ENCODE measurements around the gene METTL27.

Gene METTL27

DNA sequence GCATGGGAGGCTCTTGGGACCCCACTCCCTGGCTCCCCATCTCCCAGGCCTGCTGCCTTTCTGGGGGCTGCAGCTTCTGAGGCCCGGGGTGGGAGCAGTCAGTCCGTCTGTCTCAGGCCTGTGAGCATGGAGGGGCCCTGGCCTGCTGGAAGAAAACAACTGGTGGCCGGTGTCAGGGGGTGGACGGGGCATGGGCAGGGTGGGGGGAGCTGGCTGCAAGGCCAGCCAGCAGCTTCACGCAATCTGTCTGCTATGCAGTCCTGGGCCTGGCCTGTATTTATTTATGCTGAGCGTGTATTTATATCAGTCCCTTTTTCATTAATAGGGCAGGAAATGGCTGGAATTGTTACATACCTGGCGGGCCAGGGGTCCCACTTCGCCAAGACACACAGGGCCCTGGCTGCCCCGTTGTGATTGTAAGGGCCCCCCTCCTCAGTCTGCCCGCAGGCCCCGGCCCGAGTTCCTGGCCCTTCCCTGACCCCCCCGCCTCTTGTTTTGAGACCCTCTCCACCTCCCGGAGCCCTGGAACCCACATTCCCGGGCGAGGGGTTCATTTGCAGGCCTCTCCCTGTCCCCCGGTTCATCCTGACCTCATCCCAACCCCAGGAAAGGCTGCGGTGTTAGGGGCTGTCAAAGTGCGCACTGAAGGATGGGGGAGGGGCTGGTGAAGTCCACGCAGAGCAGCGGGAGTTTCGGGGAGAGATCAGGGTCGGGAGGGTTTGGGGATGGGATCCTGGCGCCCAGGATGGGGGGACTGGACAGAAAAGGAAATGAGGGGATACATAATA lies 26.9 kb upstream of the METTL27 start:
- no peak for DNase-seq

DNA sequence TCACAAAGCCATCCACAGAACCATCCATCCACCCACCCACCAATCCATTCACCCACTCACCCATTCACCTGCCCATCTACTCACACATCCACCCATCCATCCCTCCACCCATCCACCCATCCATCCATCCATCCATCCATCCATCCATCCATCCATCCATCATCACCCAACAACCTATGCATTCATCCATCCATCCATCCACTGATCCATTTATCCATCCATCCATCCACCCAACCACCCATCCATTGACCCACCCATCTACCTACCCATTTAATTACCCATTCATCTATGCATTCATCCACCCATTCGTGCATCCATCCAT lies 24.1 kb upstream of the METTL27 start:
- no peak for DNase-seq

DNA sequence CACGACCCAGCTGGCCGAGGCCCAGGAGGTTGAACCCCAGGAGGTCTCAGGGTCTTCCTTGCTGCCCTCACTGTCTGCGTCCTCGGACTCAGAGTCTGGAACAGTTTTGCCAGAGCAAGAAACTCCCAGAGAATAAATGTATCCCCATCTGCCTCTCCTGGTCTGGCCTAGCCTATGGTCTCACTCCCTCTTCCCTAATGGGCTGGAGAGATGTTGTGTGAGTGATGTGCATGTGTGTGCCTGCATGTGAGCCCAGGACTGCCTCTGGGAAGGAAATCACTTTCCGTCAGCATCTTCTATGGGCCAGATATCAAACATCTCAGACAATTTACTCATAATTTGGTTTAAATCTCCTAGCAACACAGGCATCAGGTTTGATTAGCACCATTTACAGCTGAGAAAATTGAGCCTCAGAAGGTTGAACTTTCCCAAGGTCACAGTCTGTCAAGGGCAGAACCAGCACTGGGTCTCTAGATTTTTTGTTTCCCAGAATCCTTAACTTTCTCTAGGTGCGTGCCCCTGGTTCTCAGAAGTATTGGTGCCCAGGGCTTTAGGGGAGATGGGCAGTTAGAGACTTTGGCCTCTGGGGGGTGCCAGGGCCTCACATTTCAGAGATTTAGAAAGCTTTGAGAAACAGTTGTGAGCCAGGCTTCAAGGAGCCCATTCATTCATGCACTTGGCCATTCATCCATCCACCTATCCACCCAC lies 23.6 kb upstream of the METTL27 start:
- no peak for DNase-seq

GRCh38 chr7:73864981-73865711 lies 22.8 kb upstream of the METTL27 start:
- DNase-seq, result no peak

- DNase-seq, result no peak
These were observed 19.0 kb upstream of the METTL27 start for GRCh38 chr7:73861305-73861704.

GRCh38 chr7:73860859-73861258 lies 18.5 kb upstream of the METTL27 start, which contains the start of gene TMEM270:
TMEM270 (plus strand) TSS chr7:73861159; CDS start chr7:73861195, 36 bp downstream.
- DNase-seq, result no peak

DNA sequence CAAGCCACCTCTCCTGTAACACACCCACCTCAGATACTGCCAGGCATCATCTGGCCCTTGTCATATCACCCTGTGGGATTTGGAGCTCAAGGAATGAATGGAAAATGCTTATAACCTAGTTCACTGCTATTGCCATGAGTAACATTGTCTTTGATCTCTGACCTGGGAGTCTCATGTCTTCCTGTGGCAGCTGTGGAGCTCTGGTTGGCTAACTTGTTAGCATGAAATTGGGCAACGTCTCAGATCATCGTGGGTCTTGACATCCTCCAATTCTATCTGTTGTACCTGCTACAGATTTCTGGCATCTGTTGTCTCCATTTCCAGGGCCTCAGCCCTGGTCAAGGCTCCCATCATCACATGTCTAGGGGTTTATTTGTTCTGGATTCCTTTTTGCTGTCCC lies 16.5 kb upstream of the METTL27 start:
- no peak for DNase-seq

GRCh38 chr7:73856941-73857340 lies 14.6 kb upstream of the METTL27 start:
- no peak for DNase-seq

GRCh38 chr7:73852500-73852899 lies 10.2 kb upstream of the METTL27 start:
- DNase-seq, result no peak

DNA sequence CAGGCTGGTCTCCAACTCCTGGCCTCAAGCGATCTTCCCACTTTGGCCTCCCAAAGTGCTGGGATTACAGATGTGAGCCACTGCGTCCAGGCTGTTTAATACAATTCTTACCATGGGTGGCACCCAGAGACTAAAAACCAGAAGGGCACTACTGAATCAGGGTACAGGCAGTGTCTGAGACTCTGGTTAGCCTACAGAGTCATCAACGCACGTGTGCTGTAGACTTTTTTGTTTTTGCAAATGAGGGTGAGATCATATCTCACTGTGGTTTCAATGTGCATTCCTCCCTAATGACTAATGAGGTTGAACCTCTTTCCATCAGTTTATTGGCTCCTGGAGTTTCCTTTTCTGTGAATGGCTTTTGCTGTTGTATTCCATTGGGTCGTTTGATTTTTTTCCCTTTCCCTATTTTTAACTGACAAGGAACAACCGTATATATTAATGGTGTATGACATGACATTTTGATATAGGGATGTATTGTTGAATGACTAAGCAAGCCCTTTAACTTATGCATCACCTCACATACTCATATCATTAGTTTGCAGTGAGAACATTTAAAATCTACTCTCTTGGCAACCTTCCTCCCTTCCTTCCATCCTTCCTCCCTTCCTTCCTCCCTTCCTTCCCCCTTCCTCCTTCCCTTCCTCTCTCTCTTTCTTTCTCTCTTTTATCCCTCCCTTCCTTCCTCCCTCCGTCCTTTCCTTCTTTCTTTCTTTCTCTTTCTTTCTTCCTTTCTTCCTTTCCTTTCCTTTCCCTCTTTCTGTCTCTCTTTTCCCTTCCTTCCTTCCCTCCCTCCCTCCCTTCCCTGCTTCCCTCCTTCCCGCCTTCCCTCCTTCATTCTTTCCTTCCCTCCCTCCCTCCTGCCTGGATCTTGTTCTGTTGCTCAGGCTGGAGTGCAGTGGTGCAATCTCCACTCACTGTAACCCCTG lies 9.4 kb upstream of the METTL27 start:
- peak in 1 of 2 donors; percentile 14 for DNase-seq

- DNase-seq, result peak in 1 of 2 donors; percentile 17
These were observed 8.5 kb upstream of the METTL27 start for GRCh38 chr7:73850781-73851207.

GRCh38 chr7:73847941-73848723 lies 5.8 kb upstream of the METTL27 start:
- no peak for DNase-seq

- DNase-seq, result peak in 1 of 2 donors; percentile 27
These were observed 3.4 kb upstream of the METTL27 start for GRCh38 chr7:73845701-73846195.

- no peak for DNase-seq
These were observed 2.6 kb upstream of the METTL27 start for GRCh38 chr7:73844848-73845460.

GRCh38 chr7:73844131-73844547 lies 1.8 kb upstream of the METTL27 start:
- DNase-seq, result no peak

DNA sequence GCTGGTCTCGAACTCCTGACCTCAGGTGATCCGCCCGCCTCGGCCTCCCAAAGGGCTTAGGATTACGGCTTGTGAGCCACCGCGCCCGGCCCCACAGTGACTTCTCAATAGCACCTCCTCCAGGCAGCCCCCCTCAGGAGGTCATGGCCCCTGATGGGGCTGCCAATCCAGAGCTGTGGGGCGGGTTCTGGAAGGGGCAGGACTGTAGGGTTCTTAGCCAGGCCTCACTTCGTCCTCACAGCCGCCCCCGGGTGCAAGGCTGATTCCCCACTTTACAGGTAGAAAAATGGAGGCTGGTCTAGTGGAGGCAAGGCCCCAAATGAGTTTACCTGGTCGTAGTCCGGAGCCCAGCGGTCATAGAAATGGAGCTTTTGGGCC lies 638 bp downstream of the METTL27 start:
- DNase-seq, result no peak

DNA sequence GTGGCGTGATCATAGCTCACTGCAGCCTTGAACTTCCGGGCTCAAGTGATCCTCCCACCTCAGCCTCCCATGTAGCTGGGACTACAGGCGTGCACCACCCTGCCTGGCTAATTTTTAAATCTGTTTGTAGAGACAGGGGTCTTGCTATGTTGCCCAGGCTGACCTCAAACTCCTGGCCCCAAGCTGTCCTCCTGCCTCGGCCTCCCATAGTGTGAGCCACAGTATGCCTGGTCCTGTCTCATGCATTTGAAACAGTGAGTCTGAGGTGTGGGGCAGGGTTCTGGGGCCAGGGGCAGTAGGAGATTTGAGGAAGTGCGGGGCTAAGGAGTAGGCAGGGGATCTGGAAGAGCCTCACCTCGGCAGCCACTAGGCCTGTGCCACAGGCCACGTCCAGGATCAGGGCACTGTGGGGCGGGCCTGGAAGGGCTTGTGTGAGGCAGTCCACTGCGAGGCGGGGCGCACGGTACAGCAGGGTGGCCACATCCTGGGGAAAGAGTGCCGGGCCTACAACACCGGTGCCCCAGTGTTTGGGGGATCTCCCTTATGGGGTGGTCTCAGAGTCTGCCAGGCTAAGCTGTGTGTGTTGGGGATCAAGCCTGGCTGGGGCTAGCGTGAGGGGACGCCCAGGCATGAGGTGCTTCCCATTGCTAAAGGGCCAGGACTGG lies 1.5 kb downstream of the METTL27 start:
- DNase-seq, result no peak

DNA sequence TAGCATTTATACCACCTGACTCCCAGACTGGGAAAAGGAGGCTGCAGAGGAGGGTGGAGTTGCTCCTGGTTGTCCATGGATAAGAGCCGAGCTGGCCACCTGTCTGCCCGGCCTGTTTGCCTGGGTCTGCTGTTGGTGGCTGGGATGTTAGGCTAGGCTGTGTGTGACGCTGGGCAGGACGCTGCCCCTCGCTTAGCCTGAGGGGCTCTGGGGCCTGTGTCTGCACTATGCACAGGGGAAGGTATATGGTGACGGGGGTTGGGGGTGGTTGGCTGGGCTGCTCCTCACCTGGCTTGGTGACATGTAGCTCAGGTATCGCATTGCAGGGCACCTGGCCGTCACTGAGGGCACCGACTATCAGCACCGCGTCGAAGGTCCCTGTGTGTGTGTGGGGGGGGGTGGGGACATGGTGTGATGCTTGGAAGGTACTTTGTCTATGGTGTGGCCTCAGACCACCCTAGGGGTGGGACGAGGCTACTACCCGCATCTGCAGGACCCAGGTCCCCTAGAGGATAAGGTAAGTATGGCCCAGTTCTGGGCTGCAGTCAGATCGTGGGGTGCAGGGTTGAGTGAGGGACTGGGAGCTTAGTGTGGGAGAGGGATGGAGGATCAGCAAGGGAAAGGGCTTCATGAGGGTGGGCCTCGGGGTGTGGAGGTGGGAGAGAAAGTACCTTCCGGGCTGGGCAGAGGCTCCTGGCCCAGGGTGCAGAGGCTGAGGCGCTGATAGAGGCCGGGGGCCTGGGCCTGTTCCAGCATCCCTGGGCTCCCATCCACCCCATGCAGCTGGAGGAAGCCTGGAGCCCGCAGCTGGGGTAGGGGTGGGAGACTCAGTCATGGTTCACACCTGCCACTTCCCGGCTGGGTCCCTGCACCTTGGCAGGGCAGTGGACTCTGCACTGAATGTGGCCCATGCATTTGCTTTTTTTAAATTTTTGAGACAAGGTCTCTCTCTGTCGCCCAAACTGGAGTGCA lies 2.3 kb downstream of the METTL27 start:
- no peak for DNase-seq

- DNase-seq, result no peak
These were observed 3.0 kb downstream of the METTL27 start for GRCh38 chr7:73839290-73839689.

All from CD4-positive, alpha-beta T cell treated with Interleukin-1 beta for 1 hour (primary cell).